CD4-positive, alpha-beta T cell treated with Interleukin-17A for 4 hours (primary cell): Measurements from ENCODE around the gene KIAA0513.
"Not testable (repeated sequence)": the region's sequence is repeated elsewhere in the genome, so short reads cannot be mapped to it uniquely, and the experiment has no call there.

ENCODE experiments used
- DNase-seq: peaks from one replicate; pipeline ENCODE4 v3.0.0-alpha.2; 2020; ENCODE audit warnings: mixed read lengths

The KIAA0513 gene

DNA sequence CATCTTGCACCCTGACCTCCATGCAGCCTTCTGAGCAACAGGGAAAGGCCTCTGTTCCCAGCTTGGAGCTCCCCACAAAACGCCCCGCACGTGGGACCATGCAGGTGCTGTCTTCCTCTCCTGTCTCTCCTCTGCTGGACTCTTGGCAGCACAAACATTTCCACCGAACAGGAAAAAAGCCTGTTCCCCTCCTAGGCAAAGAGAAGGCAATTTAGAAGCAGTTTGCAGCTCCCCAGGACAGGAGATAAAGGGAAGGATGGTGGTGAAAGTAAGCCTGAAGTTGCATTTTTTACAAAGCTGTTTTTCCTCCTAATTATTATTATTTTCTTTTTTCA lies 92.4 kb downstream of the KIAA0513 start:
- DNase-seq = no peak

DNA sequence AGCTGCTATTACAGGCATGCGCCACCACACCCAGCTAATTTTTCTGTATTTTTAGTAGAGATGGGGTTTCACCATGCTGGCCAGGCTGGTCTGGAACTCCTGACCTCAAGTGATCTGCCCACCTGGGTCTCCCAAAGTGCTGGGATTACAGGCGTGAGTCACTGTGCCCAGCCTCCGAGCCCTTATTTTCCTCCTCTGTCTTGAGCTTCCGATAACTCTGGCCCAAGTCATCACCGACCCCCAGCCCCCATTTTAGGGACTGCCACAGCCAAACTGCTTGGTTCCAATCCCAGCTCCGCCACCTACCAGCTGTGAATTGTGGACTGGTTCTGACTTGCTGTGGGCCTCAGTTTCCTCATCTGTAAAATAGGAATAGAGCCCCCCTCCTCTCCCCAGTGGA lies 95.8 kb downstream of the KIAA0513 start:
- DNase-seq = not testable (repeated sequence)

DNA sequence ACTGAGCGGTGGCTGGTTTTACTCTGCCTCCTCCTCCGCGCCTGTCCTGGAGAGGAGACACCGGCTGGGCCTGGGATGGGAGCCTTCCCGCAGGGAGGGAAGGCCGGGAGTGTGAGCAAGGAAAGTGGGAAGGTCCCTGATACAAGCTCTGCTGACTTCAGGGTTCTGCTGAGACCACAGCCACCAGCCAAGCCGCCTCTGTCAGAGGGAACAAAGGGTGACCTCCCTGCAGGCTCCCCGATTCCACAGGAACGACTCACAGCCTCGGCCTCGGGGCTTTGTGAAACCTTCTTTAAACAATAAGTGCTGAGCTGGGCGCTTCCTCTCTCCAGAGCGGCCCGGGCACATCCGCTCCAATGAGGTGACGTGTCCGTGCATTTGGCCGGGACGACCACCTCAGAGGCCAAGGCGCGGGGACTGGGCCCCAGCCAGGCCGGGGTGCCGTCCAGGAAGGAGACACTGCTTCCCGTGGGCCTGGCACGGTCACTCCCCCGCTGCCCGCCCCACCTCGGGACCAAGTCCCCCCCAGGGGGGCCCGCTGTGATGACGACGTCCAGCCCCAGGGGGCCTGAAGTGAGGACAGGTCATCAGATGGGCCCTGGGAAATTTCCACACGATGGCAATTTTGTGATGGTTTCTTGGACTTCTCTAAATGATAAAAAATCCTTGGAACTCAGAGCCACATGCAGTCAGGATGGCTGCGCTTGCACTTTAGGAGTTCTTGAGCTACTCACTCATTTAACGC lies 96.5 kb downstream of the KIAA0513 start:
- DNase-seq = no peak

DNA sequence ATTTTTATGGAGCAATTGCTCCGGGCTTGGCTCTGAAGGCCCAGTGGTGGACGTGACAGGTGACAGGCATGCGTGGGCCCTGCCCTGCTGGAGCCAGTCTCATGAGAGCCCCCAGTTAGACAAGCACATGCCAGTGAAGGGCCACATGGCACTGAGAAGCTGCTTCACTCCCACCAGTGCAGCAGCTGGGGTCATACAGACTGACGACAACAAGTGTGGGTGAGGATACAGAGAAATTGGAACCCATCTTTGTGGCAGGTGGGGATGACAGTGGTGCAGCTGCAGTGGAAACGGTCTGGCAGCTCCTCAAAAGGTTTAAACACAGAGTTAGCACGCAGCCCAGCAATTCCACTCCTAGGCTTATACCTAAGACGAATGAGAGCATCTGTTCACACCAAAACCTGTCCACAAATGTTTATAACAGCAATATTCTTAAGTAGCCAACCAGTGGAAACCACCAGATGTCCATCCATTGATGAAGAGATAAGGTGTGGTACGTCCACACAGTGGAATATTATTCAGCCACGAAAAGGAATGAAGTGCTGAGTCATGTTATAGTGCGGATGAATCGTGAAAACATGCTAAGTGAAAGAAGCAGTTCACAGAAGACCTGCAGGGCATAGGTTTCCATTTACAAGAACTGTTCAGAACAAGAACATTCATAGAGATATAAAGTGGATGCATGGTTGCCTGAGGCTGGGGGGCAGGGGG lies 97.2 kb downstream of the KIAA0513 start:
- DNase-seq = no peak

DNA sequence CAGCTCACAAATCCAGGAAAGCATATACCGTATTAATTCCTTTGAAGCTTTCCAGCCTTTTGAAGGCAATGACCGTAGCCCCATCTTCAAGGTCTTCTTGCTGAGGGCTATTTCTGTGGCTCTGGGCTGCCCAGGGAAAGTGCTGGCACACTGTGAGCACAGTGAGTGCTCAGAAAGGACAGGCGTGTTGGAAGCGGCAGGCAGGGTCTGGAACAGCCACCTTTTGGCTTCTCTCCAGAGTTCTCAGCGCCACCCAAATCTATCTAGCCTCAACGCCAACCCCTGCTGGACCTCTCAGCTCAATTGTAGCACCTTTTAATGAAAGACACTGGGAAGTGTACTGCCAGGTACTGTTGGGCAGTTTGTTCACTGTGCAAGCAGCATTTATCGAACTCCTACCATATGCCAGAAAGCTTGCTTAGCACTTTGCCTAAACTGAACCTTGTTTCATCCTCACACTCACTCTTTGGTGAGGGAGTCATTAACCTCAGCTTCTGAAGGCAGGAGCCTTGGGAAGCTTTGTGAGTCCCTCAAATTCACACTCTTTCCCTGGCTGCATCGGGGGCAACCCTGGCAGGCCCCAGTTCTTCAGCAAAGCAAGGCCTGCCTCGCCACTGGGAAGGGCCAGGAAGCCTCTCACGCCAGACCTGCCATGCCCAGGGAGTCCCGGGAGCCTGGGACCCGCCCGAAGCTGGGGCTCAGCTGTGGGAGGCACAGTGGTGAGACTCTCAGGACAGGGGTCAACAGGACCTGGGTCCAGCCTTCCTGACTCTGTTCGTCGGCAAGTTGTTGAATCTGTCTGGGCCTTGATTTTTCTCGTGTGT lies 98.2 kb downstream of the KIAA0513 start:
- no peak for DNase-seq

DNA sequence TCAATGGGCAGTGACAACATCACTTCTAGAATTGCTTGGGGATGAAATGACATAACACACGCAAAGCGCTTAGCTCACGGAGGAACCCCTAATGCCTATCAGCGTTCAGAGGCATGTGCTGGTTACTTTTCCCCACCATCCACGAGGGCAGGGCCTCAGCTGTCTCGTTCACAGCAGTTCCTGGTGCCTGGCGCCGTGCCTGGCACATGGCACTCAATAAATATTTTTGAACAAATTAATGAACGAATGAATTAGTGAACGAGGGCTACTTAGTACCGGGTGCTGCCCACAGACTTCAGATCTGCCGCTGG lies 98.8 kb downstream of the KIAA0513 start:
- no peak for DNase-seq

DNA sequence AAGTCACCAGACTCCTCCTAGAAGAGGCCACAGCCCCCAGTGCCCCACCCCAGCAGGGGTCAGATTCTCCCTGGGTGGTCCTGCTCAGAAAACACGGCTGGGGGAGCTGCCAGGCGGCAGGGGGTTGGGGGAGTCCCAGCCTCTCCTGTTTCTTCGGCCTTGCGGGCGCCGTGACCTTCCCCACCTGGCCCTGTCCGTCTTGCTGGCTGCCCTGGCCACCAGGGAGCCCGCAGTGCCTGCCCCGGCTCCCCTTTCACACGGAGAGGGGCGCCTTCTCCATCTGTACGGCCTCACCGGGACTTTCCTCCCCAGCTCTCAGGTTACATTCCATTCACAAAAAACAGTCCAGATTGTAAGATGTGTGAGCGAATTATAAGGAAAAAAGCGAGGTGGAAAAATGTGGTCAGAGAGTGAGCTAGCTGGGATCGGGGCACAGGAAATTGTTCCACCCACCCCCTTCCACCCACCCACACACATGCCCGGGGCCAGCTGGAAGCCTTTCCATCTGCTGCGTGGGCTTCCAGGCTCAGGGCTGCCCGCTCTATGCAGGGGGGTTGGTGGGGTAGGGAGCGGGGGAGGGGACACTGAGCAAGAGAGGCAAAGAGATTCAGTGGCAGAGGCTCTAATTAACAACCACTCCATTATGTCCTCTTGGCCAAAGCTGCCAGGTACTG lies 99.2 kb downstream of the KIAA0513 start:
- DNase-seq = no peak

DNA sequence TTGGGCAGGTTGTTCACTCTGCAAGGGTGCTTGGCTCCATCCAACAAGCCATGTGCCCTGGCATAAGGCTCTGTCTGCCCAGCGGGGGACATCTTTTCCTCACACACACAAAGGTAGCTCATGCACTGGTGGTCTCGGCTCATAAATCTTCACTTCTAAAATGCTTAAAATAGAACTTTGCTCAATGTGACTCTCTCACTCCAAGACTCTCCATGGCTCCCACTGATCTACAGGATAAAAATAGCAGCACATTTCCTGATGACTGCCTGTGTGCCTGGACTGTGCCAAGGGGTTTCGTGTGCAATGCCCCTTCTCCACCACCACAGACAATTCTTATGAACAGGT lies 99.8 kb downstream of the KIAA0513 start:
- DNase-seq = no peak

DNA sequence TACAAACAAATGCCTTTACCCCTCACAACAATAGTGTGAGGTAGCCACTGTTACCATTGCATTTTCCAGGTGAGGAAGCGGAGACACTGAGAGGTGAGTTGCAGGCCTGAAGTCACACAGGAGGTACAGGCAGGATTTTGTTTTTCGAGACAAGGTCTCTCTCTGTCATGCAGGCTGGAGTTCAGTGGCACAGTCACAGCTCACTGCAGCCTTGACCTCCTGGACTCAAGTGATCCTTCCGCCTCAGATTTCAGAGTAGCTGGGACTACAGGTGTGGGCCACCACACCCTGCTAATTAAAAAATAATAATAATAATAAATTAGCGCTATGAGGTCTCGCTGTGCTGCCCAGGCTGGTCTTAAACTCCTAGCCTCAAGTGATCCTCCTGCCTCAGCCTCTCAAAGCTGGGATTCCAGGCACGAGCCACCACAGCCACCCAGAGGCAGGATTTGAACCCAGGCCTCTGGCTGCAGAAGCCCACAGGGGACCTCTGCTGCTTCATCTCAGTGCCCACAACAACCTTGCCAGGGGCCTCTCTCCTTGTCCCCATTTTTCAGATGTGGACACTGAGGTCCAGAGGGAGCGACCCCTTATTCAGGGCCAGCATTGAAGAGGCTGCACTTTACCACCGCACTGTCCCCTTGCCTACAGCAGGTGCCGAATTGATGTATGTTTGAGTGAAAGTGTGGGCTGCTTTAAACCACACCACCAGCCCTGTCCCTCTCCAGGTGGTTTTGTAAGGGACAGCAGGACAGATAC lies 100.7 kb downstream of the KIAA0513 start:
- no peak for DNase-seq

DNA sequence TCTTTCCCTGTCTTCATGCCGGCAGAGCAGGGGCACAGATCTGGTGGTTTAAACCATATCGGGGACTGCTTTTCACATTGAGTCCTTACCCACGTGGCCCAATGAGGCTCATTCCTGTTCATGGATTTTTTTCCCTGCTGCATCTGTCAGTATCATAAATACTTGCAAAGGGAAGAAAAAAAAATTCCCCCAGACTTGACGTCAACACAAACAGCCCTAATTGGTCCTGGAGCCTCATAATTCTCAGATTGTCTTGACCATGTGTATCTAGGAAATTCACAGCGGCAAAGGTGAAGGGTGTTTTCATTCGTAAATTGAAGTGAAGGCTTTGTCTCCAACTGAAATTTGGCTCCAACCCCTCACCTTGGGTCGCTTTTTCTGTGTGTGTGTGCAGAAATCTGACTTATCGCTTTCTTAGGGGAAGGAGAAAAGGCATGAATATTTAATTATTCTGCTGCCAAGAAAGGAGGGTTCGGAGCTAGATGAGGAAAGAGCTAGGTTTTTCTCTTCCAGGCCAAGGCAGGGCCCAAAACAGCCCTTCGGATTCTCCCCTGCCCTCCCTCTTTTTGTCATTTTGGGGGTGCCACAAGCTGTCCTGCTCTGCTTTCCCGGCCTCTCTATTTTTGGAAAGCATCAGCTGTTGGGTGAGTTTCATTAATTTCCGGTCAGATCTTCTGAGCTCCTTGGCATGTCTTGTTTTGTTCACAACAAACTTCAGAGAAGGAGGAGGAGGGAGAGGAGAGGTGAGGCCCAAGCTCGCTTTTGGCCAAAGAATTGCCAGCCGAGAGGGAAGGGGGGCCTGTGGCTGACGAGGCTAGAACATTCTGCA lies 102.5 kb downstream of the KIAA0513 start:
- DNase-seq = no peak

DNA sequence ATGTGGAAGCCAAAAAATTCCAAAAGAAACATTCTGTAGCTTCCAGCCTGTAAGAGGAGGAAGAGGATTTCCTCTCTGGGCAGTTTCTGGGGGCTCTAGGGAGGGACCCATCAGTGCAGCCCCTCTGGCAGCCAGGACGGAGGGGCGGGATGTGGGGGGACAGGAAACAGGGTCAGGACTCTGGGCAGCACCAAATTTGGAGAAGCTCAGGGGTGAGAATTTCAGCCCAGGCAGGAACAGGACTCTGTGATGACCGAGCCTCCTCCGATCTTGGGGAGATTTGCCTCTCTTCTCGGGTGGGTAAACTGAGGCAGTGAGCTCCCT lies 103.1 kb downstream of the KIAA0513 start:
- DNase-seq = no peak

DNA sequence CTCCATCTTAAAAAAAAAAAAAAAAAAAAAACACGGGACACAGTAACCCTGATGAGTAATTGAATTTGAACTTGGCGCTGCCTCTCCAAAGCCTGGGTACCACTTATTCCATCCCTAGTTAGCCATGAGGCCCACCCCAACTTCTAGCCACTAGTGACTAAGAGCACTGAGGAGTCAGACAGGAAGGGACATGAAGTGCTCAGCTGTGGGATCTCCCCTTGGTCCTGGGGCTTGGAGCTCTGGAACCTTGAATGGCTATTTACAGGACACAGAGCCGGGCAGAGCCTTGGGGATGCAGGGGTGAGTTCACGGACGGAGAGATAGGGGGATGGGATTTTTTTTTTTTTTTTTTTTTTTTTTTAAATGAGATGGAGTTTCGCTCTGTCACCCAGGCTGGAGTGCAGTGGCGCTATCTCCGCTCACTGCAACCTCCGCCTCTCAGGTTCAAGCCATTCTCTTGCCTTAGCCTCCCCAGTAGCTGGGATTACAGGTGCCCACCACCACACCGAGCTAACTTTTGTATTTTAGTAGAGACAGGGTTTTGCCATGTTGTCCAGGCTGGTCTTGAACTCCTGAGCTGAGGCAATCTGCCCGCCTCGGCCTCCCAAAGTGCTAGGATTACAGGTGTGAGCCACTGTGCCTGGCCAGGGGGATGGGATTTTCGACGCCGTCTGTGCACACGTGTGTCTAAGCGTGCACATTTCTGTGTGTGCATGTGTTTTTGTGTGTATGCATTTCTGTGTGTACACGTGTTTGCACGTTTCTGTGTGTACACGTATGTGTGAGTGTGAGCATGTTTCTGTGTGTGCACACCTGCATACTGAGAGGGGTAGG lies 105.1 kb downstream of the KIAA0513 start:
- no peak for DNase-seq

DNA sequence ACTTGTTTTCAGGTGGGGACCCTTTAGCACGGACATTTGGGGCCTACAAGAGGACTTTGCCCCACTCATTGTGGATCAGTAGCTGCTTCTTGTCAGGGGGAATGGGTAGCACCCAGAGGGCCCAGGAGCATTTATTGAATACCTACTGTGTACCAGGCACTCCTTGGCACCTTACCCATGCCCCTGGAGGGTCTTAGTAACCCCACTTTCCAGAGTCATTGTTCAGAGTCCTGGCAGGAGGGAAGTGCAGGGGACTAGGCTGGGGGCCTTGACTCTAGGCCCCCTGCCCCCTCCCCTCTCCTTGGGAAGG lies 105.7 kb downstream of the KIAA0513 start:
- DNase-seq = no peak

DNA sequence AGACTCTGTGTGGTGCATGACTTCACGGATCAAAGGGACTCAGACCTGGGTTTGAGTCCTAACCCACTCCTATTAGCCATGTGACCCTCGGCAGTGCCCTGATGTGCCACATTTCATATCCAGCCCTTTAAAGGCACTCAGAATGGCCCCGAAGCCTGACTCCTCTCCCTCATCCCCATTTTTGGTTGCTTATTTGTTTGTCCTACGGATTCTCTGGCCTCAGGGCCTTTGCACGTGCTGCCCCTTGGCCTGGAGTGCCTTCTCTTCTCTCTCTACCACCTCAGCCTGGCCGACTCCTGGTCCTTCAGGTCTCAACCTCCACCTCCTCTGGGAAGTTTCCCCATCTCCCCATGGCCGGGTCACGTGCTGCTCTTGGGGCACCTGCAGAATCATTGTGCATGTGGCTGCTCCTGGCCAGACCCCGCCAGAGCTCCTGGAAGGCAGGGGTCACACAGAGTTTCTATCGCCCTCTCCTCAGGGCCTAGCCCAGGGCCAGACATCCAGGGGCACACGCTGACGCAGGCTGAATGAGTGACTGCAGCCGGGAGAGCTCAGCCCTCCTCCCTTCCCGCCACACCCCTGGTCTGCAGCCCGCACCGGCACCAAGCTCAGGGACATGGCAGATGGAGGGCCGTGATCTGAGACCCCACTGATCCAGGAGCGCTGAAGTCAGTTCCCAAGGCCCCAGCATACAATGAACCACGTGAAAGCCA lies 106.6 kb downstream of the KIAA0513 start:
- no peak for DNase-seq

DNA sequence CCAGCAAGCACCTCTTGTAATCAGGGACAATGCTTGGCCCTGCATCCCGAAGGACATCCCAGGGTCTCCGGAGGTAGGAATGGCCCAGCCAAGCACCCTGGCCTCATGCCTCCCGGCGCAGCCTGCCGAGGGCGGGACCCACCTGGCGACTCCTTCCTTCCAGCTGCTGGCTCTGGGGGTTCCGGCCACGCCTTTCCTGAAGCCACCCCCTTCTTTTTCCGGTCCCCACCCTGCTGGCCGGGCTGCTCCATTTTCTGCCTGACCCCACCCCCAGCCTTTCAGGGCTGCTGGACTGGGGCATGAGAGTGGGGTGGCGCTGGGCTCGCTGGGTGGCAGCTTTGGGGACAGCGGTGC lies 107.2 kb downstream of the KIAA0513 start:
- DNase-seq = no peak

DNA sequence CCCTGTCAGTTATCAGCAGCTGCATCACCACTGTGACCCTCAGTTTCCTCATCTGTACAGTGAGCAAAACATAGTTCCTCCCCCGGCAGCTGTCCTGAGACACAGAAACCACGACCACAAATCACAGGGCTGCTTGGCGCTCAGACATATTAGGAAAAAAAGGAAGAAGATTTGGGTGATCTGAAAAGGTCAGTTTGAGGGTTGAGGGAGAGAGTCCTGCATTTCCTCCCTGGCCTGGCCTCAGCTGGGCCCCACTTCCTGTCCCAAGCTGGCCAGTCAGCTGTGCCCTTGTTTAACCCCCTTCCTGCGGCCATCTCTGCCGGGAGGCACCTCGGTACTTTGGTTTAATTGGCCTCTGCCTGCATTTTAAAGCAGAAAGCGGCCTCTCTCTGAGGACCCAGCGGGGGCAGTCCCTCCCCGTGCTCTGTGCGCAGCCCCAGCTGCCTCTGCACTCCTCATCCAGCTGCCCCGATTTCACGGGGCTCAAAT lies 108.7 kb downstream of the KIAA0513 start:
- DNase-seq = no peak

DNA sequence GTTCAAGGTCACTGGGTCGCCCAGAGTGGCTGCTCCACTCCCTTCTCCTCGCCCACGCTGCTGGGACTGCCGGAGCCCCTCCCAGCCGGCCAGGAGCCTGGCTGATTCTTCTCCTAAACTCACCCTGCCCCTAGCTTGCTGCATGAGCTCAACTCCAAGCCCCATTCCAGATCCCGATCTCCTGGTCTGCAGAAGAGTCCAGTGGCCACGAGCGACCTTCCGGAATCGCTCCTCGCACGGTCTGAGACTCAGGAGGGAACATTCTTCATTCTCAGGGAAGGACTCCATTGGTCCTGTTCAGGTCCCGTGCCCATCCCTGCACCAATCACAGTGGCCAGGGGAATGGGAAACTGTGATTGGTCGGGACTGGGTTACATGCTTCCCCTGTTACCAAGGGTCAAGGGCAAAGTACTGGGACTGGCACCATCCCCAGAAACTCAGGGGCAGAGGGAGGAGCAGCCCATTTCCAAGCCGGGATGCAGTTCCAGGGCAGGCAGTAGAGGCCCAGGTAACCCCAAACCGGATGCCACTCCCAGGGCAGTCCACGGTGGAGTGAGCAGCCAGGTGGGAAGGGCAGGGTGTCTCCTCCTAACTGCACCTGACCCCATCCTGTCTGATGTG lies 109.2 kb downstream of the KIAA0513 start:
- DNase-seq = no peak

DNA sequence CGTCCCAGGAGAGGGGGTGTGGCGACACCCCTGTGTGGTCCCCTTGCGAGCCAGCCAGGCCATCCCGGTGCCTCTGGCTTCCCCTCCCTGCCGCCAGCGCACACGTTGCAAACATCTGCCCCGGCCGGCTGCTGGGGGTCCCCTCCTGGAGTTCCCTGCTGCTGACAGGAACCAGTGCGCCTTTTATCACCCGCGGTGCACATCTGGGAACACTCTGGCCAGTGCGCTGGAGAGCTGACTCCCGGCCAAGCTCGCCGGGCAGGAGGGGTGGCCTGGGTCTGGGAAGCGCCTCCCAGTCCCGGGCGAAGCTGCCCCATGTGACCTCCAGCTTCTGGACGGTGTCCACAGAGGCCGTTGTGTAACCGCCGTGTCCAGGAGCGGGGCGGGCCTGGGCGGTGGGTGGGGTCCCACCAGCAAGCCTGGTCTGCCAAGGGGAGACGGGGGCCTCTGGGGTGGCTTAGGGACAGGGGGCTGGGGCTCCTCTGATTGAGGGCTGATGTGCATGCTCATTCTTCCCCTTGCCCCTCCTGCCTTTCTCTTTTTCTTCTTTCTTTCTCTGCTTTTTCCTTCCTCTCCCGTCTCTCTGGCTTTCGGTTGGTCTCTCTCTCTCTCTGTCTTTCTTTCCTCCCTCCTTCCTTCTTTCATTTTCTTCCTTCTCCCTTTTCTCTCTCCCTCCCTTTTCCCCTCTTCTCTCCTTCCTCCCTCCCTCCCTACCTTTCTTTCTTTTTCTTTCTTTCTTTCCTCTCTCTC lies 109.9 kb downstream of the KIAA0513 start:
- DNase-seq = no peak

DNA sequence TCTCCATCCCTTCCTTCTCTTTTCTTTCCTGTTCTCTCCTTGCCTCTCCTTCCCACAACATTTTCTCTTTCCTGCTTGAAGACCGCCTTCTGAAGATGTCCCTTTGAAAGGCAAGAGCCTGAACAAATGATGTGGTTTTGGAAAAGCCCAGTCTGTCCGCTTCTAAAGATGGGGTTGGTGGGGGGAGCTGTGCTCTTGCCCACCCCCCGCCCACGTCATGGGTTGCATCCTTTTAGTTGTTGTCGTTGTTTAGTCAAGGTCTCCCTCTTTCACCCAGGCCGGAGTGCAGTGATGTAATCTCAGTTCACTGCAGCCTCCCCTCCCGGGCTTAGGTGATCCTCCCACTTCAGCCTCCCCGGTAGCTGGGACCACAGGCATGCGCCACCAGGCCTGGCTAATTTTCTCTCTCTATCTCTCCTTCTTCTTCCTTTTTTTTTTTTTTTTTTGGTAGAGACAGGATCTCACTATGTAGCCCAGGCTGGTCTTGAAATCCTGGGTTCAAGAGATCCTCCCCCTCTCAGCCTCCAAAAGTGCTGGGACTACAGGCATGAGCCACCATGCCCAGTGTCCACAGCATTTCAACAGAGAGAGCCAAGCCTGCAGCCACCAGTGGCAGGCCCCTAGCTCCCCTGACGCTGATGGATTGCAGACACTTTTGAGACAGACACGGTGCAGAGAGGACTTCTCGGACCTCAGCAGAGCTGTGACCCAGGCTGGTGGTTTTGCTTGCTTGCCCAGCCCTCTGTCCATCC lies 110.7 kb downstream of the KIAA0513 start:
- no peak for DNase-seq
